Measurements from ENCODE around the gene DNAJB5.

Gene DNAJB5

DNA sequence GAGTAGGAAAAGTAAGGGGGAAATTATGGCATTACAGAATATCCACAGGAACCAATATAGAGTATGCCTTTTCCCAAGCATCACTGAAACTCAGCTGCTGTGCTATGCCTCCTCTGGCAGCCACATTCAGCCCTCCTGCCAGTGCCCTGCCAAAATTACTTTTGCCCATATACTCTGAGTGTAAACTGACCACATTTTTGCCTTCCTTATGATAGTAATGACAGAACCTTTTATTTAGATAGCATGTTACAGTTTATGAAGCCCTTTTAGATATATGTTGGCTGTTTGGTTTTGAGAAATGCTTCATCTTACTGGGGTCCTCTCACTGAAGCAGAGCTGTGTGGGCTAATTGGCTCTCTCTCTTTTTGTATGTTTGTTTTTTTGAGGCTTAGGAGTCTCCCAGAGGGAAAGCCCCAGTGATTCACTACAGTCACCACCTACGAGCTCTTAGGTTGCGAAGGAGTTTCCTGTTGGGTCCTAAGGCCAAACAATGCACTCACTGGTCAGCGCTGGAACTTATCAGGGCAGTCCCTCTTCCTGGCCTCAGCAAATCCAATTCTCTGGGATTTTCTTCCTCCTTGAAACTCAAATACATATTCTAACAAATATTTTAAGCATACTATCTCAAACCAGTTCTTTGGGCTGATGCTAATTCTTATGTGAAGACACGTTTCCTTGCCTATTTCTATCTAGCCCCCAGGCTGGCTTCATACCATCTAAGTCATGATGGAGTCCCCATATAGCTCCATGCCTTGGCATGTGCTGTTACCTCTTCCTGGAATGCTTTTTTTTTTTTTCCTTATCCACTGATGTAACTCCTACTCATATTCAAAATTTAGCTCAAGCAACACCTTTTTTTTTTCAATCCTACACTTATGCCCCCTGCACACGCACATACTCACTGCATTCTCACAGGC, 27.7 kb upstream of the DNAJB5 start:
- TF ChIP-seq, protein P1, sequence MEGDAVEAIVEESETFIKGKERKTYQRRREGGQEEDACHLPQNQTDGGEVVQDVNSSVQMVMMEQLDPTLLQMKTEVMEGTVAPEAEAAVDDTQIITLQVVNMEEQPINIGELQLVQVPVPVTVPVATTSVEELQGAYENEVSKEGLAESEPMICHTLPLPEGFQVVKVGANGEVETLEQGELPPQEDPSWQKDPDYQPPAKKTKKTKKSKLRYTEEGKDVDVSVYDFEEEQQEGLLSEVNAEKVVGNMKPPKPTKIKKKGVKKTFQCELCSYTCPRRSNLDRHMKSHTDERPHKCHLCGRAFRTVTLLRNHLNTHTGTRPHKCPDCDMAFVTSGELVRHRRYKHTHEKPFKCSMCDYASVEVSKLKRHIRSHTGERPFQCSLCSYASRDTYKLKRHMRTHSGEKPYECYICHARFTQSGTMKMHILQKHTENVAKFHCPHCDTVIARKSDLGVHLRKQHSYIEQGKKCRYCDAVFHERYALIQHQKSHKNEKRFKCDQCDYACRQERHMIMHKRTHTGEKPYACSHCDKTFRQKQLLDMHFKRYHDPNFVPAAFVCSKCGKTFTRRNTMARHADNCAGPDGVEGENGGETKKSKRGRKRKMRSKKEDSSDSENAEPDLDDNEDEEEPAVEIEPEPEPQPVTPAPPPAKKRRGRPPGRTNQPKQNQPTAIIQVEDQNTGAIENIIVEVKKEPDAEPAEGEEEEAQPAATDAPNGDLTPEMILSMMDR (IDR thresholded peaks at IDR 0.05): no peak

DNA sequence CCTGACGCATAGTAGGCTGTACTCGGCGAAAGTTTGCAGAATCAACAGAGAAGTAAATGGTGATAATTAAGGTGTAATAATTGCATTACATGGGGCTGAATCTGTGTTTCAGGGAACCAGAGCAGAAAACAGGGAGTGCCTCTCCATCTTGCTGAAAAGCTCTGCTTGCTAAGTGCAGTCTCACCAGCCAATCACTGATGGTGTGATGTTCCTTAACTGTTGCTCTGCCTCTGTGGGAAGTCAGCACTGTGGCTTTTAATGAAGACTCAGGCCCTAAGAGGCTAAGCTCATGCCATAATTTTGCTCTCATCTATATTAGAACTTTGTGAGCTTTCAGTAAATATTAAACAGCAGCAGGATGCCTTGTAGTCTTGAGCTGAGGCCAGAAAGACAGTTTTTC, 27.0 kb upstream of the DNAJB5 start:
- TF ChIP-seq, protein P1 (IDR thresholded peaks at IDR 0.05): no peak

DNA sequence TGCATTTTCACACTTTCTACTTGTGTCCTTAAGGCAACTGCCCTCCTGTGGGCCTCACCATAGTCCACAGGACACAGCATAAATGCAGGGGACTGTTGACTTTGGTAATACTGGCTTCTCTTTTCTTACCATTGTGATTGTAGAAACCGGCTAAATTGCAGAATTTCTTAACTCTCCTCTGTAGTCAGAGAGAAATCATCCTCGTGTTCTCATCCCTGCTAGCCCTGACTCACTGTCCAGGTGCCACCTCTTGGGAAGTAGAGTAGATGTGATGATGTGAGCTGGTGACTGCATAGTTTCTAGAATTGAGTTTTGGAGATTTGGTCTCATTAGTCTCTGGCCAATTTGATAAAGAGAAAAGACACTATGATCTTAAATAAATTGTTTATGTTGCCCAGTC, 26.0 kb upstream of the DNAJB5 start:
- TF ChIP-seq, protein P1 (IDR thresholded peaks at IDR 0.05): no peak

DNA sequence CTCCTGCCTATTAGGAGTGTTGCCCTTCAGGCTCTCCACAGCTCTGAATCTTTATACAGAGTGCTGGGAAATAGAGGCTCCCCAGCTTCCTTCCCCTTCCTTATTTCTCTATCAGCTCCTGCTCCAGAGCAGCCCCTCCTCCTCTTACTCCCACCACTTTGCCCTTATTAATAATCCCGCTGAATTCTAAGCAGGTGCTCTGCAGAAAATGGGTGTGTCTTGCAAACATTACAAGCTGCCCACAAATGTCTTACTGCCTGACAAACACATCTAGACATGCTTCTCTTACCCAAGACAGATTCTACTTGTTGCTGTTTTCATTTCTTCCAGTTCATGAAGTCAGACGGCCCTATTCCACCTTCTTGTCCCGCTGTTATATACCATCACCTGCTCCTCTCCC, 25.1 kb upstream of the DNAJB5 start:
- TF ChIP-seq, protein P1 (IDR thresholded peaks at IDR 0.05): no peak

DNA sequence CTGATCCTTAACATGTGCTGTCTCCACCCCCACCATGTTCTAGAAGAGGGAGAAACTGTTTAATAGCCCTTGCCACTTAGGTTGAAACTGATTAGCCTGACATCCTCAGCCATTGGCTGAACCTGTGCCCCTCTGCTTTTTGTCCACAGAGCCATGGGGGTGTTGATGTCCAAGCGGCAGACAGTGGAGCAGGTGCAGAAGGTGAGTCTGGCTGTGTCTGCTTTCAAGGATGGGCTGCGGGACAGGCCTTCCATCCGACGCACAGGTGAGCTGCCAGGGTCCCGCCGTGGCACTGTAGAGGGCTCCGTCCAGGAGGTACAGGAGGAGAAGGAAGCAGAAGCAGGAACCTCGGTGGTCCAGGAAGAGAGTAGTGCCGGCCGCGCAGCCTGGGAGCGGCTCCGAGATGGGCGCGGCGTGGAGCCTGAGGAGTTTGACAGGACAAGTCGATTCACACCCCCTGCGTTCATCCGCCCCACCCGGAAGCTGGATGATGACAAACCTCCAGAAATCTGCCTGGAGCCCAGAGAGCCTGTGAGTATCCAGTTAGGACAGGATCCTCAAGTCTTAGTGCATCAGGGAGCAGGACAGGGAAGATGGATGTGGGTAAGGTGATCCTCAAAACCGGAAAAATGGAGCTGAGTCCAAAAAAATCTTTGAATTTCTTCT, 18.3 kb upstream of the DNAJB5 start:
- TF ChIP-seq, protein P1 (IDR thresholded peaks at IDR 0.05): no peak

DNA sequence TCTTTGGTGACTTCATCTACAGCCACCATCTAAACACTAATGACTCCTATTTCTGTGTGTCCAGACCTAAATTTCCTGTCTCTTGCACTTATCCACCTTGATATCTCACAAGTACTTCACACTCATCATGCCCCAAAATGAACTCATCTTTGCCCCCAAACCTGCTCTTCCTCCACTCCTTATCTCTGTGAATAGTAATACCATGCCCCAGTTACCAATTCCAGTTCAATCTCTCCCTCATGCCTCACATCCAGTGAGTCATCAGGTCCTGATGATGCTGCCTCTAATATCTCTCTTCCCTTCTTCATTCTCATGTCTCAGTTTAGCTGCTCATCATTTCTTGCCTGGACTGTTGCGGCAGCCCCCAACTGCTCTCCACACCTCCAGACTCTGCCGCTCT, 14.9 kb upstream of the DNAJB5 start:
- TF ChIP-seq, protein P1 (IDR thresholded peaks at IDR 0.05): no peak

DNA sequence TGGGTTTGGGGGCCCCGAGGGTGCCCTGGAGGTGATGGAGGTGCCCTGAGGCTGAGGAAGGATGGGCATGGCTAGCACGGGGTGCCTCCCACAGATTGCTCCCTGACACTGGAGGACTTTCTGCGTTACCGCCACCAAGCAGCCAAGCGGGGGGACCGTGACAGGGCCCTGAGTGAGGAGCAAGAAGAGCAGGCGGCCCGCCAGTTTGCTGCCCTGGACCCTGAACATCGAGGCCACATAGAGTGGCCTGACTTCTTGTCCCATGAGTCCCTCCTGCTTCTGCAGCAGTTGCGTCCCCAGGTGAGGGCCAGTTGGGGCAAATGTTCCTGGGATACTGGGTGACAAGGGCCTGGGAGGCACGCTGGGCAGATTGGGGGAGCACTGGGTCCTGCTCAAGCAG, 13.1 kb upstream of the DNAJB5 start:
- TF ChIP-seq, protein P1 (IDR thresholded peaks at IDR 0.05): no peak

All from LNCAP (cell line).